HFF-Myc (cell line): ENCODE measurements around the gene ELOVL3.

ENCODE experiments used
- DNase-seq: peaks from one replicate; pipeline ENCODE4 v3.0.0-alpha.2; 2011; ENCODE audit warnings: low read depth; ENCODE audit errors: extremely low read depth
- H3K4me3 ChIP-seq: replicated peaks from 2 replicates; pipeline ENCODE4 v1.5.1; 2011; ENCODE audit warnings: low read depth, mild to moderate bottlenecking, control low read depth, low read length
- TF ChIP-seq, protein P1 (sequence below): IDR thresholded peaks from 2 replicates; pipeline ENCODE4 v1.5.1; 2012; ENCODE audit warnings: mild to moderate bottlenecking, low read depth, low read length, control low read depth; ENCODE audit errors: missing control alignments

ELOVL3 gene

DNA sequence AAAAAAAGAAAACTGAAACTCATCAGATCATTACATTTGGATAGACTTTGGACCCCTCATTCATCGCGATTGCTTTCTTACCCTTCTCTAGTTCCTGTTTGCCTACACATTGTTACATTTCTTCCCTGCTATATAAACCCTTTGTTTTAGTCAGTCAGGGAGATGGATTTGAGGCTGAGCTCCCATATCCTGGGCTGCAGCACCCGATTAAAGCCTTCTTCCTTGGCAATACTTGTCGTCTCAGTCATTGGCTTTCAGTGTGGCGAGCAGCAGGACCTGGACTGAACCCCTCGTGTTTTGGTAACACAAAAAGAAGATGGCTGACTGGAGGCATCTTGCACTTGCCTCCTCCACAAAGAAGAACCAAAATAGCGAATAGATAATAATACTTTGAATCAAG, 34.1 kb upstream of the ELOVL3 start:
- TF ChIP-seq, protein P1, sequence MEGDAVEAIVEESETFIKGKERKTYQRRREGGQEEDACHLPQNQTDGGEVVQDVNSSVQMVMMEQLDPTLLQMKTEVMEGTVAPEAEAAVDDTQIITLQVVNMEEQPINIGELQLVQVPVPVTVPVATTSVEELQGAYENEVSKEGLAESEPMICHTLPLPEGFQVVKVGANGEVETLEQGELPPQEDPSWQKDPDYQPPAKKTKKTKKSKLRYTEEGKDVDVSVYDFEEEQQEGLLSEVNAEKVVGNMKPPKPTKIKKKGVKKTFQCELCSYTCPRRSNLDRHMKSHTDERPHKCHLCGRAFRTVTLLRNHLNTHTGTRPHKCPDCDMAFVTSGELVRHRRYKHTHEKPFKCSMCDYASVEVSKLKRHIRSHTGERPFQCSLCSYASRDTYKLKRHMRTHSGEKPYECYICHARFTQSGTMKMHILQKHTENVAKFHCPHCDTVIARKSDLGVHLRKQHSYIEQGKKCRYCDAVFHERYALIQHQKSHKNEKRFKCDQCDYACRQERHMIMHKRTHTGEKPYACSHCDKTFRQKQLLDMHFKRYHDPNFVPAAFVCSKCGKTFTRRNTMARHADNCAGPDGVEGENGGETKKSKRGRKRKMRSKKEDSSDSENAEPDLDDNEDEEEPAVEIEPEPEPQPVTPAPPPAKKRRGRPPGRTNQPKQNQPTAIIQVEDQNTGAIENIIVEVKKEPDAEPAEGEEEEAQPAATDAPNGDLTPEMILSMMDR, result no peak
- DNase-seq, result no peak
- no peak overlapping the region for H3K4me3 ChIP-seq

DNA sequence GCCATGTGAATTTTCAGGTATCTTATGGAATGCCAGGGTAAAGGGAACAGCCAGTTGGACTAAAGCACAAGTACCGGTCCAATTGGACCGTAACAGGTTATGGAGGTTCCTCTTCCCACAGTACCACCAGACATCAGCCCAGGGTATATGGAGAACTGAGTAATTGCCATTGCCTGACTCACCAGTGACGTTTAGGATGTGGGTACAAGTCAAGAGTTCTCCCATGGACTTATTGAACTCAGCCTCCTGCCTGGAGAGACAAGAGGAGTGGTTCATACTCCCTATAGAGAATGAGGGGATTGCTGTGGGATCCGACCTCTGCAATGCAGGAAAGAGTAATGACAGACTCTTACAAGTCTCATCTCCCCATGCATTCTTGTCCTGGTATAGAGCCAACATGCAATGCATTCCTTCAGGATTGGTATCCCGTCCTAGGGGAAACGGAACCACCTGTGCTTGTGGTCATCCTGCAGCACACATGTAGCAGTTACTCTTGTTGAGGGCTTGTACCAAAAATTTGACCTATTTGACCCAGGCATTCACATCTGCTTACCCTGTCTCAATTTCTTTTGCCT, 30.7 kb upstream of the ELOVL3 start:
- no peak overlapping the region for H3K4me3 ChIP-seq
- no peak for DNase-seq
- TF ChIP-seq, protein P1, result no peak

DNA sequence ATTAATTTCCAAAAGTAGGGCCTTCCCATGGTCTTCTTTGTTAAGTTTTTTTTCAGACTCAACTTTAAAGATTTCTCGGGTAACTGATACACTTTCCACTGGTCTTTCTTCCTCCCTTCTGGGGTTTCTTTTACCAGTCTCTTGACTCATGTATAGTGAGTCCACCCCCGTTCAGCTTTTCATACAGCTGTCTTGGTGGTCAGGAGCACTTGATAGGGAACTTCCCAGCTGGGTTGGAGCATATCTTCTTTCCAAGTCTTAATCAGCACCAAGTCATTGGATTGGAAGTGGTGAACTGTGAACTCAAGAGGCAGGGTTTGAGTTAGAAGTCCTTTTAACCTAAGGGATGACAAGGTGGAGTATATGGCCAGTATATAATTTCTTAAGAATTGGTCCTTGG, 29.2 kb upstream of the ELOVL3 start:
- TF ChIP-seq, protein P1, result no peak
- no peak overlapping the region for H3K4me3 ChIP-seq
- no peak for DNase-seq

DNA sequence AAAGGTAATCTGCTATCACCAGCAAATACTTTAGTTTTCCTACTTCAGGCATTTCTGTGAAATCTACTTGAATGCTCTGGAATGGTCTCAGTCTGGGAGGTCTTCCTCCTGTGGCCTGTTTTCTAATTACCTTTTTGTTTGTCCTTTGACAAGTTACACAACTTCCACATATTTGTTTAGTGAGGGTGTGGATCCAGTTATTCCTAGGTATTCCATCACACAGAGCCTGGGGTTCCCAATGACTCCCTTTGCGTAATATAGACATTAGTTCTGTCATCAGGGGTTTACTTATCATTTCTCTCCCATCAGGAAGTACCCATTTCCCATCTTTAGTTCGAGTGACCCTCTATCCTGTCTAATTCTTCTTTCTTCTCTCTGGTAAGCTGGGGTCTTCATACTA, 28.1 kb upstream of the ELOVL3 start:
- H3K4me3 ChIP-seq, result no peak overlapping the region
- no peak for DNase-seq
- TF ChIP-seq, protein P1, result no peak

DNA sequence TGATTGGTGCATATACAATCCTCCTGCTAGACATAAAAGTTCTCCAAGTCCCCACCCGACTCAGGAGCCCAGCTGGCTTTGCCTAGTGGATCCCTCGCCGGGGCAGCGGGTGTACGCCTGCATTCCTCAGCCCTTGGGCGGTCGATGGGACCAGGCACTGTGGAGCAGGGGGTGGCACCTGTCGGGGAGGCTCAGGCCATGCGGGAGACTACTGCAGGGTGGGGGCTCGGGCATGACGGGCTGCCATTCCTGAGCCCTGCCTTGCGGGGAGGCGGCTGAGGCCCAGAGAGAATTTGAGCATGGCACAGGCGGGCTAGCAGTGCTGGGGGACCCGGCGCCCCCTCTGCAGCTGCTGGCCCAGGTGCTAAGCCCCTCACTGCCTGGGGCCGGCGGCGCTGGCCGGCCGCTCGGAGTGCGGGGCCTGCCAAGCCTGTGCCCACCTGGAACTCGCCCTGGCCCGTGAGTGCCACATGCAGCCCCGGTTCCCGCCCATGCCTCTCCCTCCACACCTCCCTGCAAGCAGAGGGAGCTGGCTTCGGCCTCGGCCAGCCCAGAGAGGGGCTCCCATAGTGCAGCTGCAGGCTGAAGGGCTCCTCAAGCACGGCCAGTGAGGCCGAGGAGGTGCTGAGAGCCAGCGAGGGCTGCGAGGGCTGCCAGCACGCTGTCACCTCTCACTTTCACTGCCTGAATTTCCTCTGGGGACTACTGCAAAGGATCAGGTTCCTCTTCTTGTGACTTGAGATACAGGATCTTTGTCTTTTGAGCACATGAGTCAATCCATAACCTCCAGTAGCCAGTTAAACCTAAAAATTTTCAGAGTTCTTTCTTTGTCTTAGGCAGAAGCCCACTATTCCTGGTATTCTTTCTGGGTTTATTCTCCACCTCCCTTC, 25.1 kb upstream of the ELOVL3 start:
- no peak overlapping the region for H3K4me3 ChIP-seq
- no peak for DNase-seq
- TF ChIP-seq, protein P1, result no peak

DNA sequence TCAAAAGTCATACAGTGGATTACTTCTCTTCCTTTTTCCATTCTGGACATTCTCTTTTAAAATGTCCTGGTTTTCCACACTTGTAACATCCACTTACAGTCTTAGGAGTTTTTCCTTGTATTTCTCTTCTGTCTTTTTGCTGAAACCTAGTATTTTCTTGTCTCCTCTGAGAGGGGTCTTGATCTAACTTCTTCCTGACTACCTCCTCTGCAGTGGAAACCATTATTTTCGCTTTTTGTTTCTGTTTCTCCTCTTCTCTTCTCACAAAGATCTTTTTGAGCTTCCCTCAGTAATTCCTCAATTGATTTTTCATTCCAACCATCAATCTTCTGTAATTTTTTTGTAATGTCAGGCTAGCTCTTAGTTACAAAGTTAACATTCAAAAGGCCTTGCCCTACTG, 23.7 kb upstream of the ELOVL3 start:
- DNase-seq, result no peak
- H3K4me3 ChIP-seq, result no peak overlapping the region
- TF ChIP-seq, protein P1, result no peak
